Hepatocyte (in vitro differentiated cells): ENCODE data around the gene METTL25. TPM values are rescaled to one million over a fixed set of nuclear protein-coding genes. Genes with fewer than 3 reads are reported as not detected.

Experiments
- DNase-seq: peaks from one replicate; pipeline ENCODE4 v3.0.0-alpha.2; 2016; ENCODE audit warnings: low spot score
- H2AFZ ChIP-seq: fragments of 200-600 bp; sonication (generic); 2 replicates; pipeline ENCODE4 v1.6.0; 2016; ENCODE audit warnings: antibody characterized with exemption, mild to moderate bottlenecking
- H3K27ac ChIP-seq: fragments of 200-600 bp; sonication (generic); 2 replicates; pipeline ENCODE4 v1.5.1; 2016; ENCODE audit warnings: mild to moderate bottlenecking
- H3K27me3 ChIP-seq: fragments of 200-600 bp; sonication (generic); 2 replicates; pipeline ENCODE4 v1.6.1; 2016
- H3K36me3 ChIP-seq: fragments of 200-600 bp; sonication (generic); replicated peaks from 2 replicates; pipeline ENCODE4 v1.5.1; 2016; ENCODE audit warnings: low read depth; ENCODE audit not compliant: insufficient read depth
- H3K4me1 ChIP-seq: fragments of 200-600 bp; sonication (generic); 2 replicates; pipeline ENCODE4 v1.5.1; 2016; ENCODE audit warnings: mild to moderate bottlenecking, moderate library complexity; ENCODE audit not compliant: insufficient read depth
- H3K4me2 ChIP-seq: fragments of 200-600 bp; sonication (generic); 2 replicates; pipeline ENCODE4 v1.6.0; 2016
- H3K4me3 ChIP-seq: fragments of 200-600 bp; sonication (generic); 2 replicates; pipeline ENCODE4 v1.5.1; 2016; ENCODE audit warnings: mild to moderate bottlenecking
- H3K79me2 ChIP-seq: fragments of 200-600 bp; sonication (generic); 2 replicates; pipeline ENCODE4 v1.6.0; 2017; ENCODE audit warnings: mild to moderate bottlenecking
- H3K9me2 ChIP-seq: fragments of 200-600 bp; sonication (generic); replicated peaks from 2 replicates; pipeline ENCODE4 v1.6.0; 2017; ENCODE audit warnings: mild to moderate bottlenecking; ENCODE audit not compliant: insufficient read depth
- H3K9me3 ChIP-seq: fragments of 200-600 bp; sonication (generic); 2 replicates; pipeline ENCODE4 v1.5.1; 2016; ENCODE audit warnings: low read depth, mild to moderate bottlenecking
- H4K20me1 ChIP-seq: fragments of 200-600 bp; sonication (generic); 2 replicates; pipeline ENCODE4 v1.6.0; 2016; ENCODE audit warnings: mild to moderate bottlenecking; ENCODE audit not compliant: insufficient read depth, poor library complexity, severe bottlenecking
- CTCF ChIP-seq: fragments of 200-600 bp; sonication (generic); IDR thresholded peaks from 2 replicates; pipeline ENCODE4 v1.5.1; 2016; ENCODE audit warnings: antibody characterized with exemption, mild to moderate bottlenecking; ENCODE audit not compliant: poor library complexity
- EZH2 ChIP-seq: fragments of 200-600 bp; sonication (generic); IDR thresholded peaks from 2 replicates; pipeline ENCODE4 v1.6.1; 2016; ENCODE audit warnings: antibody characterized with exemption, mild to moderate bottlenecking, borderline replicate concordance
- EZH2phosphoT487 ChIP-seq: fragments of 200-600 bp; sonication (generic); IDR thresholded peaks from one replicate; pipeline ENCODE4 v1.6.1; 2018; ENCODE audit warnings: antibody characterized with exemption, mild to moderate bottlenecking, low read depth, moderate library complexity; ENCODE audit not compliant: unreplicated experiment, severe bottlenecking
- WGBS: methylation state at CpG from one replicate; pipeline ENCODE4 v1.1.6; 2016; ENCODE audit warnings: low lambda C conversion rate; ENCODE audit errors: missing lambda C conversion rate; 5-methylcytosine and 5-hydroxymethylcytosine counted together
- polyA plus RNA-seq: library from polyadenylated mRNA; unstranded; fragments of >200 nt; fragmentation: Nextera tagmentation; extraction: Ambion mirVana; gene quantifications from 2 replicates; pipeline ENCODE4 v1.2.1, GENCODE V29; 2016
- total RNA-seq: library from RNA; depleted of rRNA; stranded (reverse); fragments of >200 nt; gene quantifications from 2 replicates; pipeline ENCODE4 v1.2.3, GENCODE V29; 2014

METTL25 gene
- total and polyA plus RNA-seq, 2 experiments from 2014 or later: 9.9 to 21.9 TPM

- no peaks in the 10 kb centered on the region for H3K4me1 ChIP-seq
- H3K4me2 ChIP-seq: no peak overlapping the region
- no peak for DNase-seq
- no peak overlapping the region for H2AFZ ChIP-seq
- no peak overlapping the region for H3K27ac ChIP-seq
- TF ChIP-seq EZH2 (no peak), EZH2phosphoT487 (no peak), CTCF (no peak)
- 89% methylated on average over 2 of the region's 2 CpGs for WGBS
- H3K79me2 ChIP-seq: no peaks in the 10 kb centered on the region
- no peaks in the 10 kb centered on the region for H3K9me3 ChIP-seq
- no peaks in the 10 kb centered on the region for H3K27me3 ChIP-seq
- H3K9me2 ChIP-seq: no peaks in the 10 kb centered on the region
- H3K4me3 ChIP-seq: no peak overlapping the region
- no peaks in the 10 kb centered on the region for H4K20me1 ChIP-seq
- no peaks in the 10 kb centered on the region for H3K36me3 ChIP-seq
Observed at GRCh38 chr12:82486524-82487235, 128.4 kb downstream of the METTL25 start.

- Histone ChIP-seq H3K79me2 (no peaks in the 10 kb centered on the region), H3K9me2 (no peaks in the 10 kb centered on the region), H2AFZ (no peak overlapping the region), H3K4me1 (no peaks in the 10 kb centered on the region), H3K27me3 (no peaks in the 10 kb centered on the region), H3K36me3 (no peaks in the 10 kb centered on the region), H4K20me1 (no peaks in the 10 kb centered on the region), H3K9me3 (no peaks in the 10 kb centered on the region), H3K4me2 (no peak overlapping the region), H3K27ac (no peak overlapping the region), H3K4me3 (no peak overlapping the region)
- 74% methylated on average over 4 of the region's 4 CpGs for WGBS
- DNase-seq: no peak
- TF ChIP-seq EZH2 (no peak), CTCF (no peak), EZH2phosphoT487 (no peak)
Observed at GRCh38 chr12:82504409-82504808, 146.1 kb downstream of the METTL25 start.

GRCh38 chr12:82505150-82505549 lies 146.8 kb downstream of the METTL25 start:
- Histone ChIP-seq H4K20me1 (no peaks in the 10 kb centered on the region), H2AFZ (no peak overlapping the region), H3K4me1 (no peaks in the 10 kb centered on the region), H3K4me2 (no peak overlapping the region), H3K27ac (no peak overlapping the region), H3K9me3 (no peaks in the 10 kb centered on the region), H3K79me2 (no peaks in the 10 kb centered on the region), H3K27me3 (no peaks in the 10 kb centered on the region), H3K9me2 (no peaks in the 10 kb centered on the region), H3K36me3 (no peaks in the 10 kb centered on the region), H3K4me3 (no peak overlapping the region)
- DNase-seq: no peak
- WGBS: 60% methylated on average over 3 of the region's 3 CpGs
- TF ChIP-seq EZH2: no peak
- TF ChIP-seq EZH2phosphoT487: no peak
- no peak for TF ChIP-seq CTCF
